ENCODE measurements around the gene SUCLA2. TPM values are rescaled to one million over a fixed set of nuclear protein-coding genes. Genes with fewer than 3 reads are reported as not detected.

Gene SUCLA2
- polyA plus RNA-seq, 1 donor from 2014 or later: 137 TPM

DNA sequence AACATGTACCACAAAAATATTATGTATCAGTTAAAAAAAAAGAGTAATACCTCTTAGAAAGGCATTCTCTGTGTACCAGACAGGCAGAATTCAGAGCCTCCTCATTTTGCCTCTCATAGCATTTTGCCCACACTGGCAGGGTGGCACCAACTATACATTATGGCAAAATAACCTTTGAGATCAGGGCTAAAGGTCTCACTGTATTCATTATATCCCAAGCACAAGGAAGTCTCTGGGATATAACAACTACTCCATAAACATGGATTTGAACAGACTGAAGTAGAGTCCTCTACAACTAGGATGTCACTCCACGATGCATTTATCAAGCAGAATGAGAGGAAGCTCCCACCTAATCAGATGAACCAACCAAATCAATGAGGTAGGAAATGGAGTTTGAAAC, 10.6 kb downstream of the SUCLA2 start:
- H3K36me3 ChIP-seq (ENCODE audit: insufficient read depth, low read length): peaks cover 7% of the 10 kb centered on the region

GRCh38 chr13:47983070-47983469, 18.0 kb downstream of the SUCLA2 start:
- H3K27me3 ChIP-seq (ENCODE audit: insufficient read depth, low read depth, low read length): no peaks in the 10 kb centered on the region
- no peaks in the 10 kb centered on the region for H4K20me1 ChIP-seq (ENCODE audit: insufficient read depth)
- no peak for TF ChIP-seq TAF1 (IDR thresholded peaks at IDR 0.05; ENCODE audit: low read depth)
- TF ChIP-seq SMC3 (conservative IDR thresholded peaks at IDR 0.05; ENCODE audit: poor library complexity): no peak
- no peak for TF ChIP-seq POLR2AphosphoS5 (IDR thresholded peaks at IDR 0.05)
- TF ChIP-seq RAD21 (conservative IDR thresholded peaks at IDR 0.05): no peak
- no peak for TF ChIP-seq CTCF (IDR thresholded peaks at IDR 0.05; ENCODE audit: poor library complexity, severe bottlenecking)
- TF ChIP-seq EP300 (conservative IDR thresholded peaks at IDR 0.05; ENCODE audit: poor library complexity, severe bottlenecking): no peak
- TF ChIP-seq, protein P1, sequence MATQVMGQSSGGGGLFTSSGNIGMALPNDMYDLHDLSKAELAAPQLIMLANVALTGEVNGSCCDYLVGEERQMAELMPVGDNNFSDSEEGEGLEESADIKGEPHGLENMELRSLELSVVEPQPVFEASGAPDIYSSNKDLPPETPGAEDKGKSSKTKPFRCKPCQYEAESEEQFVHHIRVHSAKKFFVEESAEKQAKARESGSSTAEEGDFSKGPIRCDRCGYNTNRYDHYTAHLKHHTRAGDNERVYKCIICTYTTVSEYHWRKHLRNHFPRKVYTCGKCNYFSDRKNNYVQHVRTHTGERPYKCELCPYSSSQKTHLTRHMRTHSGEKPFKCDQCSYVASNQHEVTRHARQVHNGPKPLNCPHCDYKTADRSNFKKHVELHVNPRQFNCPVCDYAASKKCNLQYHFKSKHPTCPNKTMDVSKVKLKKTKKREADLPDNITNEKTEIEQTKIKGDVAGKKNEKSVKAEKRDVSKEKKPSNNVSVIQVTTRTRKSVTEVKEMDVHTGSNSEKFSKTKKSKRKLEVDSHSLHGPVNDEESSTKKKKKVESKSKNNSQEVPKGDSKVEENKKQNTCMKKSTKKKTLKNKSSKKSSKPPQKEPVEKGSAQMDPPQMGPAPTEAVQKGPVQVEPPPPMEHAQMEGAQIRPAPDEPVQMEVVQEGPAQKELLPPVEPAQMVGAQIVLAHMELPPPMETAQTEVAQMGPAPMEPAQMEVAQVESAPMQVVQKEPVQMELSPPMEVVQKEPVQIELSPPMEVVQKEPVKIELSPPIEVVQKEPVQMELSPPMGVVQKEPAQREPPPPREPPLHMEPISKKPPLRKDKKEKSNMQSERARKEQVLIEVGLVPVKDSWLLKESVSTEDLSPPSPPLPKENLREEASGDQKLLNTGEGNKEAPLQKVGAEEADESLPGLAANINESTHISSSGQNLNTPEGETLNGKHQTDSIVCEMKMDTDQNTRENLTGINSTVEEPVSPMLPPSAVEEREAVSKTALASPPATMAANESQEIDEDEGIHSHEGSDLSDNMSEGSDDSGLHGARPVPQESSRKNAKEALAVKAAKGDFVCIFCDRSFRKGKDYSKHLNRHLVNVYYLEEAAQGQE (IDR thresholded peaks at IDR 0.05; ENCODE audit: borderline replicate concordance): no peak
- no peak for TF ChIP-seq MXI1 (conservative IDR thresholded peaks at IDR 0.05; ENCODE audit: poor library complexity, severe bottlenecking)
- TF ChIP-seq EZH2 (IDR thresholded peaks at IDR 0.05; ENCODE audit: borderline replicate concordance, insufficient read depth, low read length, poor library complexity, severe bottlenecking): no peak
- no peak overlapping the region for H3K4me3 ChIP-seq (ENCODE audit: low read length)
- H3K9ac ChIP-seq (ENCODE audit: low read length): no peak overlapping the region
- H3K9me2 ChIP-seq (ENCODE audit: insufficient read depth, low read length): no peaks in the 10 kb centered on the region
- no peaks in the 10 kb centered on the region for H3K79me2 ChIP-seq (replicated peaks; ENCODE audit: insufficient read depth, low read length)
- H2AFZ ChIP-seq (ENCODE audit: low read depth, low read length): no peak overlapping the region
- H3K4me2 ChIP-seq (ENCODE audit: low read length): no peak overlapping the region
- H3K27ac ChIP-seq (ENCODE audit: low read length): no peak overlapping the region
- H3K36me3 ChIP-seq (ENCODE audit: insufficient read depth, low read length): peaks cover 7% of the 10 kb centered on the region
- H3K9me3 ChIP-seq (ENCODE audit: low read length): no peaks in the 10 kb centered on the region
- no peaks in the 10 kb centered on the region for H3F3A ChIP-seq (ENCODE audit: insufficient read depth, low read length, poor library complexity, severe bottlenecking)

More for the DNA sequence above, 10.6 kb downstream of the SUCLA2 start:
- H3K4me2 ChIP-seq (ENCODE audit: low read length): no peak overlapping the region
- TF ChIP-seq RAD21 (conservative IDR thresholded peaks at IDR 0.05): no peak
- no peak for TF ChIP-seq TAF1 (IDR thresholded peaks at IDR 0.05; ENCODE audit: low read depth)
- no peak for TF ChIP-seq CTCF (IDR thresholded peaks at IDR 0.05; ENCODE audit: poor library complexity, severe bottlenecking)
- no peak for TF ChIP-seq EP300 (conservative IDR thresholded peaks at IDR 0.05; ENCODE audit: poor library complexity, severe bottlenecking)
- TF ChIP-seq, protein P1 (IDR thresholded peaks at IDR 0.05; ENCODE audit: borderline replicate concordance): no peak
- no peak for TF ChIP-seq EZH2 (IDR thresholded peaks at IDR 0.05; ENCODE audit: borderline replicate concordance, insufficient read depth, low read length, poor library complexity, severe bottlenecking)
- TF ChIP-seq POLR2AphosphoS5 (IDR thresholded peaks at IDR 0.05): no peak
- TF ChIP-seq MXI1 (conservative IDR thresholded peaks at IDR 0.05; ENCODE audit: poor library complexity, severe bottlenecking): no peak
- TF ChIP-seq SMC3 (conservative IDR thresholded peaks at IDR 0.05; ENCODE audit: poor library complexity): no peak
- no peak overlapping the region for H3K4me3 ChIP-seq (ENCODE audit: low read length)
- H3K9ac ChIP-seq (ENCODE audit: low read length): no peak overlapping the region
- no peak overlapping the region for H3K27ac ChIP-seq (ENCODE audit: low read length)
- H3K79me2 ChIP-seq (replicated peaks; ENCODE audit: insufficient read depth, low read length): peaks cover 14% of the 10 kb centered on the region
- no peaks in the 10 kb centered on the region for H3K9me3 ChIP-seq (ENCODE audit: low read length)
- no peaks in the 10 kb centered on the region for H3F3A ChIP-seq (ENCODE audit: insufficient read depth, low read length, poor library complexity, severe bottlenecking)
- H3K9me2 ChIP-seq (ENCODE audit: insufficient read depth, low read length): no peaks in the 10 kb centered on the region
- no peaks in the 10 kb centered on the region for H4K20me1 ChIP-seq (ENCODE audit: insufficient read depth)
- H2AFZ ChIP-seq (ENCODE audit: low read depth, low read length): no peak overlapping the region
- H3K27me3 ChIP-seq (ENCODE audit: insufficient read depth, low read depth, low read length): no peaks in the 10 kb centered on the region
